NCI-H82 treated with DMSO at 0.1 percent for 48 hours (cell line): ENCODE measurements around the gene SDK1.

Source experiments
- DNase-seq: peaks from one replicate; lab custom pipeline; 2025; ENCODE audit not compliant: unreplicated experiment; lab: John Stamatoyannopoulos, UW

Gene SDK1

GRCh38 chr7:3408814-3409595 is 108.0 kb downstream of the SDK1 start:
- DNase-seq: no peak

GRCh38 chr7:3412871-3413270 is 111.8 kb downstream of the SDK1 start:
- no peak for DNase-seq

GRCh38 chr7:3415861-3416312 is 114.8 kb downstream of the SDK1 start:
- DNase-seq: no peak

GRCh38 chr7:3416453-3416852 is 115.4 kb downstream of the SDK1 start:
- DNase-seq: no peak

GRCh38 chr7:3425087-3425486 is 124.0 kb downstream of the SDK1 start:
- DNase-seq: no peak

GRCh38 chr7:3426064-3426463 is 125.0 kb downstream of the SDK1 start:
- no peak for DNase-seq

GRCh38 chr7:3427957-3428356 is 126.9 kb downstream of the SDK1 start:
- no peak for DNase-seq

- DNase-seq: no peak
Measured at GRCh38 chr7:3429981-3430380, 128.9 kb downstream of the SDK1 start.

- no peak for DNase-seq
Measured at GRCh38 chr7:3430588-3430987, 129.5 kb downstream of the SDK1 start.

GRCh38 chr7:3431306-3431705 is 130.3 kb downstream of the SDK1 start:
- DNase-seq: no peak

- no peak for DNase-seq
Measured at GRCh38 chr7:3432911-3433310, 131.9 kb downstream of the SDK1 start.

GRCh38 chr7:3434611-3435010 is 133.6 kb downstream of the SDK1 start:
- DNase-seq: no peak

- DNase-seq: no peak
Measured at GRCh38 chr7:3436112-3436511, 135.1 kb downstream of the SDK1 start.

GRCh38 chr7:3436746-3437145 is 135.7 kb downstream of the SDK1 start:
- no peak for DNase-seq

GRCh38 chr7:3437467-3437866 is 136.4 kb downstream of the SDK1 start:
- no peak for DNase-seq

GRCh38 chr7:3438352-3438751 is 137.3 kb downstream of the SDK1 start:
- no peak for DNase-seq

GRCh38 chr7:3439333-3440030 is 138.4 kb downstream of the SDK1 start:
- no peak for DNase-seq

GRCh38 chr7:3440509-3440908 is 139.5 kb downstream of the SDK1 start:
- DNase-seq: no peak

- DNase-seq: no peak
Measured at GRCh38 chr7:3443716-3444115, 142.7 kb downstream of the SDK1 start.

GRCh38 chr7:3446786-3447185 is 145.7 kb downstream of the SDK1 start:
- DNase-seq: no peak

- DNase-seq: no peak
Measured at GRCh38 chr7:3451701-3452100, 150.6 kb downstream of the SDK1 start.

GRCh38 chr7:3453398-3453797 is 152.3 kb downstream of the SDK1 start:
- DNase-seq: no peak
